ENCODE data around the gene CDCP2.

Gene CDCP2

DNA sequence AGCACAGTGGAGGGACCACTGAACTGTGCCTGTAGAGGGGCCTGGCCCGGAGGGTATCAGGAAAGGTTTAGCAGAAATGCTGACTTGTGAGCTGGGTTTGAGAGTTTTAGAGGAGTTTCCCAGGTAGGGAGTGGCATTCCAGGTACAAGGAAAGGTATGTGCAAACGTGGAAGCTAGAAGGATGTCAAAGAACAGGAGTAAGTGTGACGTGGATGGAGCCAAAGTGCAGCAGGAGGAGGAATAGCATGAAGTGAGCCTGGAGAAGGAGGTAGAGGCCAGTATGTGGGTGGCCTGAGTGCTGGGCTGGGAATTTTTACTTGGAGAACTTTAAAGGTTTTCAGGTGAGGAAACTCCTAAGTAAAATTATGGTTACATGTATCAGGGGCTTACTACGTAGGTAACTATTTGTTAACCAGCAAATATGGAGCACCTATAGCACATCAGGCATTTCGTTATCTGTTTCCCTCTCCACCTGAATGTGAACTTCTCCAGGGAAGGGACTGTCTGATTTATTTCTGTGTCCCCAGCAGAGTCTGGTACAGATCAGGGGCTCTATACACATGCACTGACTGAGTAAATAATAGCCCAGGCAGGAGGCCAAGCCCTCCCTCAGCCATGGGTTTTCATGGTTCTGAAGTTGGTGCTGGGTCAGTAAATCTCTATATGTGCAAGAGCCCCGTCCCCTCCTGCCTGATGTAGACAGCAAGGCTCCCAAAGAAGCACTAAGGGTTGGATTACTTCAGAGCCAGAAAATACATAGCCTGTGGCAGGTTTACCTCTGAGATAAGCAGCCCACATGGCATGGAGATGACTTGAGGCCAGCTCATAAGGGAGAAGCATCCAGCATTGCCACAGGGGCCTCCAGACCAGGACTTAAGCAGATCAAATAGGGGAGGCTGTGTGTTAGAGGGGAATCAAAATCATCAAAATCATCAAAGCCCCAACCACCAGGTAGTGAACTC is 43.4 kb downstream of the CDCP2 start:
- Histone ChIP-seq H2BK5ac (ENCODE audit: low read depth, low read length, poor library complexity, severe bottlenecking) (no peak overlapping the region), H3K4me2 (ENCODE audit: low read length, poor library complexity, severe bottlenecking) (no peak overlapping the region), H3K23ac (ENCODE audit: low read length in 2 of 2) (no peak overlapping the region), H3K9ac (ENCODE audit: low read length) (no peak overlapping the region), H3K4ac (ENCODE audit: low read depth in 1 of 2, low read length in 2 of 2) (no peak overlapping the region), H3K27me3 (ENCODE audit: control insufficient read depth in 1 of 2, insufficient read depth in 1 of 2, low read length in 2 of 2) (peaks cover 0 to 6% of the 10 kb centered on the region in 2 experiments), H4K8ac (ENCODE audit: low read length) (no peak overlapping the region), H3K18ac (ENCODE audit: low read depth in 1 of 2, low read length in 2 of 2) (no peak overlapping the region), H2BK15ac (ENCODE audit: low read depth, poor library complexity, severe bottlenecking) (no peak overlapping the region), H2BK12ac (ENCODE audit: low read length in 2 of 2) (no peak overlapping the region), H2AFZ (ENCODE audit: low read depth, low read length) (no peak overlapping the region), H2BK120ac (ENCODE audit: low read depth, low read length) (no peak overlapping the region), H3K9me3 (ENCODE audit: control insufficient read depth, low read length) (no peaks in the 10 kb centered on the region), H3K4me1 (ENCODE audit: control insufficient read depth, insufficient read depth, low read depth, low read length) (no peaks in the 10 kb centered on the region), H4K91ac (ENCODE audit: low read length) (no peak overlapping the region), H3K36me3 (ENCODE audit: control insufficient read depth in 1 of 2, insufficient read depth in 2 of 2, low read depth in 1 of 2, low read length in 2 of 2) (no peaks in the 10 kb centered on the region), H3K14ac (ENCODE audit: low read length in 2 of 2) (no peak overlapping the region), H3K27ac (ENCODE audit: low read length, poor library complexity, severe bottlenecking) (no peak overlapping the region), H3K79me1 (replicated peaks; ENCODE audit: low read length, poor library complexity, severe bottlenecking) (no peaks in the 10 kb centered on the region), H2AK5ac (ENCODE audit: low read length, severe bottlenecking) (no peak overlapping the region), H3K4me3 (ENCODE audit: insufficient read depth in 1 of 2, low read depth in 1 of 2, low read length in 2 of 2) (no peak overlapping the region)
- no peak for DNase-seq
- 85% methylated on average over 6 of the region's 6 CpGs for WGBS

DNA sequence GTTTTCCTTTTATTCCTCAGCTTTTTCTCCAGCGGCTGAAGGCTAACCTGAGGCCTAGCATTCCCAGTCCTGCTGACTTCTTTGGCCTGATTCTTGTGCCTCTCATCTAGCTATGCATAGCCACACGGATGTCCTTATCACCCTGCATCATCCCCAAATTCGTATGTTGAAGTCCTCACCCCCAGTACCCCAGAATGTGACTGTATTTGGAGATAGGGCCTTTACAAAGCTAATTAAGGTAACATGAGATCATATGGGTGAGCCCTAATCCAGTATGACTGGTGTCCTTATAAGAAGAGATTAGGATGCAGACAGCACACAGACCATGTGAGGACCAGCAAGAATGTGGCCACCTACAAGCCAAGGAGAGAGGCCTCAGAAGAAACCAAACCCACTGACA is 44.6 kb downstream of the CDCP2 start:
- no peak overlapping the region for H2AK5ac ChIP-seq (ENCODE audit: low read length, severe bottlenecking)
- no peak overlapping the region for H3K18ac ChIP-seq (ENCODE audit: low read depth in 1 of 2, low read length in 2 of 2)
- DNase-seq = no peak
- H3K27ac ChIP-seq (ENCODE audit: low read length, poor library complexity, severe bottlenecking) = no peak overlapping the region
- H4K91ac ChIP-seq (ENCODE audit: low read length) = no peak overlapping the region
- no peak overlapping the region for H2BK120ac ChIP-seq (ENCODE audit: low read depth, low read length)
- no peak overlapping the region for H3K4me3 ChIP-seq (ENCODE audit: insufficient read depth in 1 of 2, low read depth in 1 of 2, low read length in 2 of 2)
- no peaks in the 10 kb centered on the region for H3K79me1 ChIP-seq (replicated peaks; ENCODE audit: low read length, poor library complexity, severe bottlenecking)
- H3K27me3 ChIP-seq (ENCODE audit: control insufficient read depth in 1 of 2, insufficient read depth in 1 of 2, low read length in 2 of 2) = peaks cover 0 to 3% of the 10 kb centered on the region in 2 experiments
- no peak overlapping the region for H3K23ac ChIP-seq (ENCODE audit: low read length in 2 of 2)
- H3K9ac ChIP-seq (ENCODE audit: low read length) = no peak overlapping the region
- WGBS = 86% methylated on average over 1 of the region's 3 CpGs
- H2BK15ac ChIP-seq (ENCODE audit: low read depth, poor library complexity, severe bottlenecking) = no peak overlapping the region
- H3K4me1 ChIP-seq (ENCODE audit: control insufficient read depth, insufficient read depth, low read depth, low read length) = no peaks in the 10 kb centered on the region
- H2BK5ac ChIP-seq (ENCODE audit: low read depth, low read length, poor library complexity, severe bottlenecking) = no peak overlapping the region
- H3K4ac ChIP-seq (ENCODE audit: low read depth in 1 of 2, low read length in 2 of 2) = no peak overlapping the region
- H4K8ac ChIP-seq (ENCODE audit: low read length) = no peak overlapping the region
- H3K36me3 ChIP-seq (ENCODE audit: control insufficient read depth in 1 of 2, insufficient read depth in 2 of 2, low read depth in 1 of 2, low read length in 2 of 2) = no peaks in the 10 kb centered on the region
- H2AFZ ChIP-seq (ENCODE audit: low read depth, low read length) = no peak overlapping the region
- no peak overlapping the region for H3K4me2 ChIP-seq (ENCODE audit: low read length, poor library complexity, severe bottlenecking)
- no peak overlapping the region for H2BK12ac ChIP-seq (ENCODE audit: low read length in 2 of 2)
- no peaks in the 10 kb centered on the region for H3K9me3 ChIP-seq (ENCODE audit: control insufficient read depth, low read length)
- H3K14ac ChIP-seq (ENCODE audit: low read length in 2 of 2) = no peak overlapping the region

DNA sequence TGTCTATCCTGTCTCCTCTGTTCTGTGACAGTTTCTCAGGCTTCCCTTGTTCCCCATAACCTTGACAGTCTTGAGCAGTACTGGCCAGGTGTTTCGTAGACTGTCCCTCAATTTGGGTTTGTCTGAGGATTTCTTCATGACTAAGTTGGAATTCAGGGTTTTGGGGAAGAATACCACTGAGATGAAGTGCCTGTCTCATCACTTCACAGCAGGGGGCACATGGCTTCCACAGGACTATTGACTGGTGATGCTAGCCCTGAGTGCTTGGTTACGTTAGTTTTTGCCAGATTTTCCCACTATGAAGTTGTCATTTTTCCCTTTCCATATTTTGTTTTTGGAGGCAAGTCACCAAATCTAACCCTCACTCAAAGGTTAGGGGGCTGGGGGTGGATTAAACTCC is 45.7 kb downstream of the CDCP2 start:
- Histone ChIP-seq H2AK5ac (ENCODE audit: low read length, severe bottlenecking) (no peak overlapping the region), H3K36me3 (ENCODE audit: control insufficient read depth in 1 of 2, insufficient read depth in 2 of 2, low read depth in 1 of 2, low read length in 2 of 2) (no peaks in the 10 kb centered on the region), H3K9ac (ENCODE audit: low read length) (no peak overlapping the region), H2BK5ac (ENCODE audit: low read depth, low read length, poor library complexity, severe bottlenecking) (no peak overlapping the region), H2BK12ac (ENCODE audit: low read length in 2 of 2) (no peak overlapping the region), H4K91ac (ENCODE audit: low read length) (no peak overlapping the region), H3K18ac (ENCODE audit: low read depth in 1 of 2, low read length in 2 of 2) (no peak overlapping the region), H3K79me1 (replicated peaks; ENCODE audit: low read length, poor library complexity, severe bottlenecking) (no peaks in the 10 kb centered on the region), H3K4me3 (ENCODE audit: insufficient read depth in 1 of 2, low read depth in 1 of 2, low read length in 2 of 2) (no peak overlapping the region), H3K14ac (ENCODE audit: low read length in 2 of 2) (no peak overlapping the region), H3K9me3 (ENCODE audit: control insufficient read depth, low read length) (no peaks in the 10 kb centered on the region), H3K4ac (ENCODE audit: low read depth in 1 of 2, low read length in 2 of 2) (no peak overlapping the region), H3K23ac (ENCODE audit: low read length in 2 of 2) (no peak overlapping the region), H3K27ac (ENCODE audit: low read length, poor library complexity, severe bottlenecking) (no peak overlapping the region), H4K8ac (ENCODE audit: low read length) (no peak overlapping the region), H2BK120ac (ENCODE audit: low read depth, low read length) (no peak overlapping the region), H3K27me3 (ENCODE audit: control insufficient read depth in 1 of 2, insufficient read depth in 1 of 2, low read length in 2 of 2) (no peaks in the 10 kb centered on the region), H3K4me2 (ENCODE audit: low read length, poor library complexity, severe bottlenecking) (no peak overlapping the region), H2AFZ (ENCODE audit: low read depth, low read length) (no peak overlapping the region), H2BK15ac (ENCODE audit: low read depth, poor library complexity, severe bottlenecking) (no peak overlapping the region), H3K4me1 (ENCODE audit: control insufficient read depth, insufficient read depth, low read depth, low read length) (no peaks in the 10 kb centered on the region)
- peak; percentile 12 for DNase-seq
- WGBS = 67% methylated on average over 2 of the region's 2 CpGs

GRCh38 chr1:54105736-54106269 is 47.0 kb downstream of the CDCP2 start:
- H2BK120ac ChIP-seq (ENCODE audit: low read depth, low read length) = no peak overlapping the region
- H2AFZ ChIP-seq (ENCODE audit: low read depth, low read length) = no peak overlapping the region
- no peaks in the 10 kb centered on the region for H3K36me3 ChIP-seq (ENCODE audit: control insufficient read depth in 1 of 2, insufficient read depth in 2 of 2, low read depth in 1 of 2, low read length in 2 of 2)
- no peak overlapping the region for H2BK15ac ChIP-seq (ENCODE audit: low read depth, poor library complexity, severe bottlenecking)
- H2AK5ac ChIP-seq (ENCODE audit: low read length, severe bottlenecking) = no peak overlapping the region
- no peaks in the 10 kb centered on the region for H3K9me3 ChIP-seq (ENCODE audit: control insufficient read depth, low read length)
- no peak overlapping the region for H2BK5ac ChIP-seq (ENCODE audit: low read depth, low read length, poor library complexity, severe bottlenecking)
- H3K4me2 ChIP-seq (ENCODE audit: low read length, poor library complexity, severe bottlenecking) = no peak overlapping the region
- H3K27me3 ChIP-seq (ENCODE audit: control insufficient read depth in 1 of 2, insufficient read depth in 1 of 2, low read length in 2 of 2) = no peaks in the 10 kb centered on the region
- no peak overlapping the region for H3K27ac ChIP-seq (ENCODE audit: low read length, poor library complexity, severe bottlenecking)
- H2BK12ac ChIP-seq (ENCODE audit: low read length in 2 of 2) = no peak overlapping the region
- WGBS = 63% methylated on average over 4 of the region's 6 CpGs
- no peak overlapping the region for H4K8ac ChIP-seq (ENCODE audit: low read length)
- no peak overlapping the region for H3K9ac ChIP-seq (ENCODE audit: low read length)
- no peak overlapping the region for H3K4me3 ChIP-seq (ENCODE audit: insufficient read depth in 1 of 2, low read depth in 1 of 2, low read length in 2 of 2)
- H3K4me1 ChIP-seq (ENCODE audit: control insufficient read depth, insufficient read depth, low read depth, low read length) = no peaks in the 10 kb centered on the region
- no peak overlapping the region for H3K18ac ChIP-seq (ENCODE audit: low read depth in 1 of 2, low read length in 2 of 2)
- H3K14ac ChIP-seq (ENCODE audit: low read length in 2 of 2) = no peak overlapping the region
- no peak overlapping the region for H4K91ac ChIP-seq (ENCODE audit: low read length)
- no peak overlapping the region for H3K4ac ChIP-seq (ENCODE audit: low read depth in 1 of 2, low read length in 2 of 2)
- peak; percentile 15 for DNase-seq
- H3K79me1 ChIP-seq (replicated peaks; ENCODE audit: low read length, poor library complexity, severe bottlenecking) = no peaks in the 10 kb centered on the region
- H3K23ac ChIP-seq (ENCODE audit: low read length in 2 of 2) = no peak overlapping the region
